Uterus (tissue), 4 donors: ENCODE results near the gene TTLL1. TPM values are rescaled to one million over a fixed set of nuclear protein-coding genes. Genes with fewer than 3 reads are reported as not detected.

ENCODE experiments used
- DNase-seq, 2 donors: peaks; one replicate each; pipeline ENCODE4 v3.0.0-alpha.2; 2019 to 2020
- H3K27ac ChIP-seq, 2 donors: fragments of 200-600 bp; sonication (generic); 1 replicate in 1 of 2; 2 replicates in 1 of 2; pipeline ENCODE4 v1.5.1; 2016 to 2018
- H3K27me3 ChIP-seq, 2 donors: fragments of 200-600 bp; sonication (generic); one replicate each; pipeline ENCODE4 v1.5.1; 2018 to 2019; ENCODE audit warnings: control low read depth in 1 of 2
- H3K36me3 ChIP-seq, 2 donors: fragments of 200-600 bp; sonication (generic); one replicate each; pipeline ENCODE4 v1.5.1; 2019; ENCODE audit warnings: control low read depth in 1 of 2
- H3K4me1 ChIP-seq, 2 donors: fragments of 200-600 bp; sonication (generic); one replicate each; pipeline ENCODE4 v1.5.1; 2018 to 2019; ENCODE audit warnings: control low read depth in 1 of 2
- H3K4me3 ChIP-seq, 2 donors: fragments of 200-600 bp; sonication (generic); 1 replicate in 1 of 2; 2 replicates in 1 of 2; pipeline ENCODE4 v1.5.1; 2018 to 2019; ENCODE audit warnings: mild to moderate bottlenecking in 1 of 2
- H3K9me3 ChIP-seq, 2 donors: fragments of 200-600 bp; sonication (generic); one replicate each; pipeline ENCODE4 v1.5.1; 2019; ENCODE audit warnings: control low read depth in 1 of 2
- CTCF ChIP-seq, 4 experiments: fragments of 200-600 bp in 2 of 4; fragments of 450-650 bp in 2 of 4; sonication (generic) in 2 of 4; IDR thresholded peaks; one replicate each; pipeline ENCODE4 v1.5.1; 2016 to 2019; ENCODE audit warnings: antibody characterized with exemption in 4 of 4, mild to moderate bottlenecking in 2 of 4, moderate library complexity in 1 of 4
- POLR2A ChIP-seq, 2 donors: fragments of 450-650 bp; IDR thresholded peaks; one replicate each; pipeline ENCODE4 v1.6.1; 2016; ENCODE audit warnings: antibody characterized with exemption in 2 of 2, mild to moderate bottlenecking in 1 of 2, moderate library complexity in 1 of 2
- intact Hi-C: fragments of 100-400 bp; cut with DNase I; formaldehyde crosslinking; loops from one replicate; pipeline ENCODE4 v1.15.1; 2023; ENCODE audit warnings: low total_unique reads
- total RNA-seq, 4 donors: library from RNA; depleted of rRNA in 3 of 4; stranded (reverse); fragments of >200 nt in 3 of 4; gene quantifications; one replicate each; pipeline versions ENCODE4 v1.1.0 to v1.2.4, GENCODE V29; 2014 to 2023
- donor health status: DM: yes; HTN: yes; CAD: no.

TTLL1 gene
- total RNA-seq, 4 donors from 2014 or later: 3.6 to 12.5 (median 5.3) TPM

- no peak for DNase-seq
- Histone ChIP-seq H3K36me3 (no peaks in the 10 kb centered on the region), H3K9me3 (no peaks in the 10 kb centered on the region), H3K4me3 (no peak overlapping the region), H3K27ac (no peak overlapping the region), H3K27me3 (no peaks in the 10 kb centered on the region), H3K4me1 (peaks cover 0 to 4% of the 10 kb centered on the region in 2 donors)
- intact Hi-C loops: no loop called here
- TF ChIP-seq POLR2A (IDR thresholded peaks at IDR 0.05) (no peak), CTCF (IDR thresholded peaks at IDR 0.05) (no peak)
Measured at GRCh38 chr22:43085658-43086606, 3.3 kb downstream of the TTLL1 start.

- H3K4me3 ChIP-seq: no peak overlapping the region
- H3K27me3 ChIP-seq: no peaks in the 10 kb centered on the region
- no peaks in the 10 kb centered on the region for H3K9me3 ChIP-seq
- no peak for DNase-seq
- intact Hi-C loops: no loop called here
- H3K36me3 ChIP-seq: no peaks in the 10 kb centered on the region
- no peak overlapping the region for H3K27ac ChIP-seq
- no peaks in the 10 kb centered on the region for H3K4me1 ChIP-seq
- TF ChIP-seq POLR2A (IDR thresholded peaks at IDR 0.05) (no peak), CTCF (IDR thresholded peaks at IDR 0.05) (no peak)
Measured at GRCh38 chr22:43081968-43082367, 7.2 kb downstream of the TTLL1 start.

- Histone ChIP-seq H3K4me3 (no peak overlapping the region), H3K4me1 (no peaks in the 10 kb centered on the region), H3K9me3 (no peaks in the 10 kb centered on the region), H3K36me3 (no peaks in the 10 kb centered on the region), H3K27me3 (no peaks in the 10 kb centered on the region), H3K27ac (no peak overlapping the region)
- no peak for DNase-seq
- TF ChIP-seq POLR2A (IDR thresholded peaks at IDR 0.05) (no peak), CTCF (IDR thresholded peaks at IDR 0.05) (no peak)
- intact Hi-C loops: no loop called here
Measured at GRCh38 chr22:43080616-43081015, 8.6 kb downstream of the TTLL1 start.

- H3K27ac ChIP-seq: no peak overlapping the region
- DNase-seq: no peak
- H3K9me3 ChIP-seq: no peaks in the 10 kb centered on the region
- H3K27me3 ChIP-seq: no peaks in the 10 kb centered on the region
- TF ChIP-seq CTCF (IDR thresholded peaks at IDR 0.05) (no peak), POLR2A (IDR thresholded peaks at IDR 0.05) (no peak)
- H3K4me1 ChIP-seq: no peaks in the 10 kb centered on the region
- H3K4me3 ChIP-seq: no peak overlapping the region
- intact Hi-C loops: no loop called here
- H3K36me3 ChIP-seq: no peaks in the 10 kb centered on the region
Measured at GRCh38 chr22:43079742-43080141, 9.4 kb downstream of the TTLL1 start.

GRCh38 chr22:43078522-43078921 lies 10.7 kb downstream of the TTLL1 start:
- H3K9me3 ChIP-seq: no peaks in the 10 kb centered on the region
- DNase-seq: no peak
- no peak overlapping the region for H3K4me3 ChIP-seq
- intact Hi-C loops: no loop called here
- no peaks in the 10 kb centered on the region for H3K27me3 ChIP-seq
- H3K27ac ChIP-seq: no peak overlapping the region
- H3K36me3 ChIP-seq: no peaks in the 10 kb centered on the region
- no peaks in the 10 kb centered on the region for H3K4me1 ChIP-seq
- TF ChIP-seq CTCF (IDR thresholded peaks at IDR 0.05): no peak
- TF ChIP-seq POLR2A (IDR thresholded peaks at IDR 0.05): no peak
